Measurements from ENCODE around the gene SELENOK.

- TF ChIP-seq CTCF (IDR thresholded peaks at IDR 0.05) (no peak), EZH2 (IDR thresholded peaks at IDR 0.05; ENCODE audit: borderline replicate concordance, insufficient read depth, low read depth, low read length, poor library complexity, severe bottlenecking) (no peak)
Measured at GRCh38 chr3:53913401-53913800, 21.7 kb upstream of the SELENOK start.
